HEK293T (cell line): ENCODE data around the gene LRGUK.

Experiments used
- CTCF ChIA-PET: fragments of 350-600 bp; formaldehyde crosslinking; extraction: SDS; loops from one replicate; lab custom pipeline; 2021; ENCODE audit warnings: antibody characterized with exemption, inconsistent platforms; lab: Yijun Ruan, JAX
- POLR2A ChIA-PET: fragments of 350-600 bp; formaldehyde crosslinking; extraction: SDS; loops from one replicate; lab custom pipeline; 2020; ENCODE audit warnings: antibody characterized with exemption, inconsistent platforms; lab: Yijun Ruan, JAX
- DNase-seq: peaks from one replicate; pipeline ENCODE4 v3.0.0; 2012; ENCODE audit warnings: mixed read lengths; ENCODE audit errors: extremely low spot score
- ARNT ChIP-seq: fragments of 450-650 bp; IDR thresholded peaks from 2 replicates; pipeline ENCODE4 v1.6.1; 2017; ENCODE audit warnings: mild to moderate bottlenecking
- BHLHE40 ChIP-seq: fragments of 450-650 bp; IDR thresholded peaks from 2 replicates; pipeline ENCODE4 v1.6.1; 2016; ENCODE audit warnings: mild to moderate bottlenecking, moderate library complexity, borderline replicate concordance
- CTBP1 ChIP-seq: fragments of 450-650 bp; IDR thresholded peaks from 2 replicates; pipeline ENCODE4 v1.6.1; 2016; ENCODE audit warnings: borderline replicate concordance
- ELF4 ChIP-seq: fragments of 450-650 bp; IDR thresholded peaks from 2 replicates; pipeline ENCODE4 v1.6.1; 2017; ENCODE audit warnings: antibody characterized with exemption
- FOXA1 ChIP-seq: fragments of 450-650 bp; IDR thresholded peaks from 2 replicates; pipeline ENCODE4 v1.6.1; 2016; ENCODE audit warnings: mild to moderate bottlenecking
- FOXK2 ChIP-seq: fragments of 450-650 bp; IDR thresholded peaks from 2 replicates; pipeline ENCODE4 v1.6.1; 2016; ENCODE audit warnings: mild to moderate bottlenecking
- FOXM1 ChIP-seq: fragments of 450-650 bp; IDR thresholded peaks from 2 replicates; pipeline ENCODE4 v1.6.1; 2017; ENCODE audit warnings: mild to moderate bottlenecking, borderline replicate concordance
- HDGF ChIP-seq: fragments of 450-650 bp; IDR thresholded peaks from 2 replicates; pipeline ENCODE4 v1.6.1; 2017; ENCODE audit warnings: antibody characterized with exemption, borderline replicate concordance
- L3MBTL2 ChIP-seq: fragments of 450-650 bp; conservative IDR thresholded peaks from 2 replicates; pipeline ENCODE4 v1.6.1; 2016; ENCODE audit warnings: mild to moderate bottlenecking
- LEF1 ChIP-seq: fragments of 450-650 bp; IDR thresholded peaks from 2 replicates; pipeline ENCODE4 v1.6.1; 2017; ENCODE audit warnings: mild to moderate bottlenecking, borderline replicate concordance
- NFRKB ChIP-seq: fragments of 450-650 bp; IDR thresholded peaks from 2 replicates; pipeline ENCODE4 v1.6.1; 2016; ENCODE audit warnings: mild to moderate bottlenecking, moderate library complexity
- SP1 ChIP-seq: fragments of 450-650 bp; IDR thresholded peaks from 2 replicates; pipeline ENCODE4 v1.6.1; 2017
- SUZ12 ChIP-seq: fragments of 450-650 bp; IDR thresholded peaks from 2 replicates; pipeline ENCODE4 v1.6.1; 2016; ENCODE audit warnings: mild to moderate bottlenecking
- TARDBP ChIP-seq: fragments of 450-650 bp; IDR thresholded peaks from 2 replicates; pipeline ENCODE4 v1.6.1; 2016
- ZNF384 ChIP-seq: fragments of 450-650 bp; IDR thresholded peaks from 2 replicates; pipeline ENCODE4 v1.6.1; 2016
- TF ChIP-seq, protein P1 (sequence below): fragments of 450-650 bp; IDR thresholded peaks from 2 replicates; pipeline ENCODE4 v1.6.1; 2016

Gene LRGUK

GRCh38 chr7:134284011-134284410 lies 156.9 kb downstream of the LRGUK start:
- no peak for DNase-seq
- ChIA-PET CTCF (no interaction called here), POLR2A (no interaction called here)
- TF ChIP-seq FOXM1 (no peak), CTBP1 (no peak), HDGF (no peak), ELF4 (no peak), ZNF384 (no peak), NFRKB (no peak), SUZ12 (no peak), FOXA1 (no peak), FOXK2 (no peak), L3MBTL2 (no peak), SP1 (no peak), ARNT (no peak), TARDBP (no peak), BHLHE40 (no peak), LEF1 (no peak)
- TF ChIP-seq, protein P1, sequence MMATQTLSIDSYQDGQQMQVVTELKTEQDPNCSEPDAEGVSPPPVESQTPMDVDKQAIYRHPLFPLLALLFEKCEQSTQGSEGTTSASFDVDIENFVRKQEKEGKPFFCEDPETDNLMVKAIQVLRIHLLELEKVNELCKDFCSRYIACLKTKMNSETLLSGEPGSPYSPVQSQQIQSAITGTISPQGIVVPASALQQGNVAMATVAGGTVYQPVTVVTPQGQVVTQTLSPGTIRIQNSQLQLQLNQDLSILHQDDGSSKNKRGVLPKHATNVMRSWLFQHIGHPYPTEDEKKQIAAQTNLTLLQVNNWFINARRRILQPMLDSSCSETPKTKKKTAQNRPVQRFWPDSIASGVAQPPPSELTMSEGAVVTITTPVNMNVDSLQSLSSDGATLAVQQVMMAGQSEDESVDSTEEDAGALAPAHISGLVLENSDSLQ = no peak

DNA sequence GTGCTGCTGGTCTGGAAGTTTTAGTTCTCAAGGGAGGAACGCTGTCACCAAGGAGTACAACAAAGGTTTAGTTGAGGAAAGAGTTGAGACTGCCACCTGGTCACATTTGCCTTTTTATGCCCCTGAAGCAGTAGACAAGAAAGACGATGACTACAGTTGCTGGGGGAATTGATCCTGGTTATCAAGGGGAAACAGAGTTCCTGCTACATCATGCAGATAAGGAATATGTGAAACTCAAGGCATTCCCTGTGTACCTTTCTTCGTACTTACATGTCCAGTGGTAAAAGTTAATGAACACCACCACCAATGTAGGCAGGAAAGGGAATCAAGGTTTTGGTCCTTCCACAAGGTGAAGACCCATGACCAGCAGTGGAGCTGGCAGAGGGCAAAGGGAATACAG lies 157.8 kb downstream of the LRGUK start:
- CTCF ChIA-PET = interaction anchor here (0.6 kb wide), 1 partner anchor 36 kb away, joined by 6 read pairs; no protein-coding TSS in a partner anchor
- DNase-seq = no peak
- POLR2A ChIA-PET = no interaction called here
- TF ChIP-seq LEF1 (no peak), NFRKB (no peak)

- ChIA-PET POLR2A (interaction anchor here (1.3 kb wide), 1 partner anchor 29 kb away, joined by 6 read pairs; the partner anchor contains the start of gene SLC35B4), CTCF (no interaction called here)
- TF ChIP-seq TARDBP (no peak), ARNT (no peak), HDGF (no peak)
- no peak for DNase-seq
These were observed 160.9 kb downstream of the LRGUK start for GRCh38 chr7:134287916-134288659.

DNA sequence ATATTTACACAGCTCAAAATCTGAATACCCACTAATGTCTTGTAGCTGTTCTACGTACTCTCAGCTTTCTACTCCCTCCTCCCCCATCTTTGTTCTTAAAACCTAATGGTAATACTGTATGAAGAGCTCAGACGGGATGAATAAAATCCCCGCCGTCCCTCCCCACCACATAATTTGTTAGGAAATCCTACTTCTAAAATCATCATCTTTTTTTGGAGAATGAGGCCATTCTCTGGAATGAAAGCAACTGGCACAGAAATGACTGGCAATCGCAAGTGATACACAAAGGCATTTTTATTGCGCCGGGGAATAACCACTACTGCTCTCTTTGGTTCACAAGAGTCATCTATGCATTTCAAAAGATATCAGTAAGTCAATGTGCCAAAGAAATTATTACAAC lies 162.3 kb downstream of the LRGUK start:
- ChIA-PET CTCF (no interaction called here), POLR2A (interaction anchor here (1.3 kb wide), 1 partner anchor 27 kb away, joined by 6 read pairs; the partner anchor contains the start of gene SLC35B4)
- DNase-seq = no peak
- TF ChIP-seq ARNT (no peak), FOXM1 (no peak), LEF1 (no peak), FOXA1 (no peak), ZNF384 (no peak), FOXK2 (no peak)
- TF ChIP-seq, protein P1 = no peak

DNA sequence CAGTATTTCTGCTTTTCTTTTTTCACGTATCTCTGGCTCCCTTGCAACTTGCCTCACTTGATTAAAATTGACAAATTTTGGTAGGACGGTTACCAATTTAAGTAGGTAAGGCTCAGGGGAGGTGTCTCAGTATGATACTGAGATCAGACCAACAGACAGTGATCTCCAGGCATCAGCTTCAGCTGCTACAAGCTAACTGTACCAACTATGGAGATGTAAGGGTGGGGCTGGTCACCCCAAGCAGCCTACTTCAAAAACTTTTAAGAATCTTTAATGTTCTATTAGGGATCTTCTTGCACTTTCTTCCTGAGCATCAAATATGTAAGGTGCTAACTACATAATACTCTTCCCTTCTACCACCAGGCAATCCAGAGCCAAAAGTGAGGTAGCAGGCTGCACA lies 162.7 kb downstream of the LRGUK start:
- POLR2A ChIA-PET = no interaction called here
- TF ChIP-seq BHLHE40 = no peak
- TF ChIP-seq NFRKB = no peak
- no peak for TF ChIP-seq ELF4
- TF ChIP-seq ARNT = no peak
- no peak for TF ChIP-seq FOXM1
- no peak for TF ChIP-seq SUZ12
- no peak for TF ChIP-seq TARDBP
- no peak for TF ChIP-seq FOXK2
- no peak for TF ChIP-seq CTBP1
- TF ChIP-seq ZNF384 = no peak
- no peak for TF ChIP-seq FOXA1
- TF ChIP-seq LEF1 = no peak
- TF ChIP-seq, protein P1 = no peak
- no peak for TF ChIP-seq HDGF
- no peak for TF ChIP-seq L3MBTL2
- no peak for TF ChIP-seq SP1
- DNase-seq = no peak
- CTCF ChIA-PET = no interaction called here

- TF ChIP-seq HDGF (no peak), L3MBTL2 (no peak), FOXK2 (no peak), ZNF384 (no peak), ELF4 (no peak), CTBP1 (no peak), FOXA1 (no peak), ARNT (no peak), LEF1 (no peak), SP1 (no peak), FOXM1 (no peak), BHLHE40 (no peak), NFRKB (no peak), SUZ12 (no peak), TARDBP (no peak)
- TF ChIP-seq, protein P1 = no peak
- ChIA-PET POLR2A (no interaction called here), CTCF (no interaction called here)
- no peak for DNase-seq
These were observed 163.1 kb downstream of the LRGUK start for GRCh38 chr7:134290286-134290685.
